Stimulated activated CD8-positive, alpha-beta memory T cell treated with anti-CD3 and anti-CD28 coated beads, Interleukin-2, amount 100 ng/mL, for 48 hours (primary cell): Measurements from ENCODE around the gene TTC27.

Source experiments
- DNase-seq, 2 donors: peaks; one replicate each; pipeline ENCODE4 v3.0.0-alpha.2; 2020; ENCODE audit warnings: low read depth in 2 of 2

The TTC27 gene

DNA sequence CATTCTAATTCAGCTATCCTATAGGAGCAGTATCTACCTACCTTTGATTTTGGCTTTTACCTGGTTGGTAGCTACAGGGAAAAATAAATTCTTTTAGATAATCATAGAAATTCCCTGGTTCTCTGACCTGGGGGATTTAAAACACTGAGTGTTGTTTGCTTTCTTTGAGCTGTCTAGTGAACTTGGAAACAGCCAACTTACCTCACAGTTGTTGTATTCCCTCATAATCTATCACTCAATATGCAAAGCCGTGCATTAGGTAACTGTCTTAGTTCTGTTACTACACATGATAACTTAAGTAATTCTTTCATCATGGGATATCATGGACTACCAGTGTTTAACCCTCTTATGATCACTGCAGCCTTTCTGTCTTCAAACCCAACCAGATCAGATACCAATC is 127.8 kb downstream of the TTC27 start:
- no peak for DNase-seq

DNA sequence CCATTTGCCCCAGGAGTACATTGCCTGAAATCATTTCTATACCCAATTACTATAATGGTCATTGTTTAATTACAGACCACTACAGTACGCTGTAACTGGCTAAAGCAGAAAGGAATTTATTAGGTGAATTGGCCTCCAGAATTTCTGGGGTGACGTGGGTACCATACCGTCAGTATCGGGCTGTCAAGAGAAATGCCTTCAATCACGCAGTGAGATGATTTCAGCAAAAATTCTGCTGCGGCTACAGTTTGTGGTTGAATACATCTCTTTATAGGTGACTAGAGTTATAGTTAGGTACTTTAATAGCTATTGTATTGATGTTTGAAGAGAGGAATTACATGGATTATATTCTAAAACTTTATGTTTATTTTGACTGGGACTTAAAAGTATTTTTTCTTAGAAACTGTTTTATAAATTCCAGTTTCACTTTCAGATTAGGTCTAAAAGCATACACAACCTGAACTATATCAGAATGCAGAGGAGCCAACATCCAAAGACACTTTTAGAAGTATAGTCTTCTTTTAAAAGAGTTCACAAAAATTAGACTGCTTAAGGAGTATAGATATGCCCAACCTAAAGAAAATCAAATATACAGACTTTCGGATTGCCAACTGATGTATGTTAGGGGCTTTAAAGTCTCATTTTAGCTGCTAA is 128.4 kb downstream of the TTC27 start:
- DNase-seq, result no peak

DNA sequence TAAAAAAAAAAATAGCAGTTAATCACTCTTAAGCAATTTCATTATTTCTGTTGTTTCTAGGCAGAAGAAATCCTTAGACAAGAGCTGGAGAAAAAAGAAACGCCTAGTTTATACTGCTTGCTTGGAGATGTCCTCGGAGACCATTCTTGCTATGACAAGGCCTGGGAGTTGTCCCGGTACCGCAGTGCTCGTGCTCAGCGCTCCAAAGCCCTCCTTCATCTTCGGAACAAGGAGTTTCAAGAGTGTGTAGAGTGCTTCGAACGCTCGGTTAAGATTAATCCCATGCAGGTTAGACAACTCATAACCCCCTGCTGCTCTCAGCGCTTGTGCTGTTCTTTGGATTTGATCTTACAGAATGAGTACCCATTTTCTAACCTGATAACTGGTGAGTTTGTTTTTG is 130.4 kb downstream of the TTC27 start:
- no peak for DNase-seq

DNA sequence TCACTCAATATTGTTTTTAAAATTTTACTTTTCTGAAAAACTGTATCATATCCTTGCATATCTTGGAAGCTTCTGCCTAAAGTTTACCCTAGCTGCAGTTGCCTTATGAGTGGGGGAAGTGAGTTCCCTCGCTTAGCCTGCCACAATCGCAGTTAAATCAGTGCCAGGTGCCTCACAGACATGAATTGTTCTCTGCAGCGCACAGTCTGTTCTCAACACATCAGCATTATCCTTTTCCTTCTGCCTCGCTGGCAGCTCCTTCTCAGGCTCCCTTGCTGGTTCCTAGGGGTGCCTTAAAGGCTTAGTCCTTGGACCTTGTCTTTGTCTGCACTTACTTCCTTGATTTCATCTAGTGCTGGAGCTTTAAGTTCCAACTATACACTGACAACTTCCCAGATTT is 132.8 kb downstream of the TTC27 start:
- DNase-seq, result no peak

DNA sequence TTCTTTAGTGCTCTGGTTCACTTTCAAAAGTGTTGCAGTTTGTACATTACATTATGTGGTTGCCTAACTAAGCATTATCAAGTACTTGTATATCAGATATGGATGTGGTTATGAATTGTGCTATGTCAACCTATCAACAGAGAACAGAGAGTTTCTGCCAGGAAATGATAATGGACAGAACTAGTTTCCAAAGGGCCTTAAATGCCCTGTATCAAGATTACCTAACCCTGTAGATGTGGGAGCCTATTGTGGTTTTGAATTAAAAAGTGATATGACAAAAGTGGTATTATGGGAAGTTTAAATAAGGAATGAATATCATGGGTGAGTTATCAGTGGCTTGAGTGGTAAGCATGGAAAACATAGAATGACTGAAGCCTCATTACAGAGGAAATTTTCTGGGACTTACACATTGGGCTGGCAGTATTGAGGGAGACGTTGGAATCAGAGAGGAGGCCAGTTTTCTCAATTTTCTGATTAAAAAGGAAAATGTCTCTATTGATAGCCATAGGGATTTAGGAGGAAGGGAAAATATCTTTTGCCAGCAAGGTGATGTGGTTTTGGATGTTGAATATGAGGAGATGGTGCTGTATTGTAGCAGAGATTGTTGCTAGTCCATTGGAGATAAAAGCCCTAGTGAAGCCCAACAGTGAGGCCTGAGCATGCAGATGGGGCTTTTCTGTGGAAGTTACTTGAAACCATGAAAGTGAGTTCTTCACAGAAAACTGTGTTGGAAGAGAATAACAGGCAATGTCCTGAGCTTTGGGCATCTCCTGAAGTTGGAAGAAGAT is 140.7 kb downstream of the TTC27 start:
- DNase-seq, result no peak

DNA sequence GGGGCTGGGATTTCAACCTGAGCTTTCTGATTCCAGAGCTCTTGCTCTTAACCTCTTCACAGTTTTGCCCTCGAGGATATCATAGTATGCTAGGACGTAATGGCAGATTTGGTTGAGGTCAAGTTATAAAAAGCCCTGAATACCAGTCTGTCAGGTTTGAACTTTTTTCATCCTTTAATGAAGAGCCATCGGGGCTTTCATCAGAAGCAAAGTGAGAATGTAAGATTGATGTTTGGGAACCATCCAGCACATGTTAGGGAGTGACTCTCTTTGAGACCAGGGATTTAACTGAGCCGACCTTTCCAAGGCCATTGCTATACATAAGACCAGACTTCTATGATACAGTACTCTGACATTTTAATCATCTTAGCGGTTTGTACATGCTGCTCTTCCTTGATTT is 142.5 kb downstream of the TTC27 start:
- no peak for DNase-seq

DNA sequence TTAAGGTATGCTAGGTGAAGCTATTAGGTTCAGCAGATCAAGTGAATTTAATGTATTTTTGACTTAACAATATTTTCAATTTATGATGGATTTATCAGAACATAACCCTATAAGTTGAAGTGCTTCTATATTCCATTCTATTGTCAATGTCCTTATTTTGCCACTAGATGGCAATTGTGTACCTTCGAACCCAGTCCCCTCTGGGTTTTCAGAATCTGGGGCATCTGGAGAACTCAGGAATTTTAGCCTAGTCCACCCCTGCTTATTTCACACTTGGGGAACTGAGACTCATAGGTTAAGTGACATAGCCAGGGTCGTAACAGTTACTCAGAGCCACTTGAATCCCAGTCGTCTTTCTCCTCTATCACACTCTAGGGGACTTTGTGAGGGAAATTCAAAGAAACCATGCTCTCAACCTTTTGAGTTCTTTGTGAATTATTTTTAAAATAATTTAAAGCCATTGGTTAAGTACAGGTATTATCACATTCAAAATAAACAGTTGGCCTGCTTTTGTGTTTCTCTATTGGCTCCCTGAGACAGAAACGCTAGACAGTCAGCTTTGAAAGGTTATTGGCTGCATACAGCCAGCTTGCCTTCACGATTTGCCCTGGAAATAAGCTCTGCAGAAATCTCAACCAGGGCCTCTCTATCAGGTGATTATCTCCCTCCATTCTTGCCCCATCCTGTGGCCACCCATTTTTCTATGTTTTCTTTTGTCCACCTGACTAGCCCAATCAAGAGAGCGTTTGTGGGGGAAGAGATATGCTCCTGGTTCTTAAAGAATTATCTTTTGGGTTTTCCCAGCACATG is 145.0 kb downstream of the TTC27 start:
- no peak for DNase-seq

DNA sequence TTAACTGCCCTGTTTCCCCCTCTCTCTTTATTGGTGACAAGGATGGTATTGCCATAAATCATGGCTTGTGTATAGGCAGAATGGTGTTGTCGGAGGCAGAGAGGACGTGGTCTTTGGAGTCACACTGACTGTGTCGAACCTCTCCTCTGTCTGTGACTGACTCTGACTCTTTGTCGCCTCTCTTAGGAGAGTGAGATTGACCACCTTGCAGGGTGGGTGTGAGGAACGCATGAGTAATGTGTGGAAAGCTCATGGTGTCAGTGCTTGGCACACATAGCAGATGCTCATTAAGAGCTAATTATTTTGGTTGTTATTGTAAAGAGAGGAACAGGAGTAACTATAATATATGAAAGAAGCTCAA is 145.6 kb downstream of the TTC27 start:
- no peak for DNase-seq

DNA sequence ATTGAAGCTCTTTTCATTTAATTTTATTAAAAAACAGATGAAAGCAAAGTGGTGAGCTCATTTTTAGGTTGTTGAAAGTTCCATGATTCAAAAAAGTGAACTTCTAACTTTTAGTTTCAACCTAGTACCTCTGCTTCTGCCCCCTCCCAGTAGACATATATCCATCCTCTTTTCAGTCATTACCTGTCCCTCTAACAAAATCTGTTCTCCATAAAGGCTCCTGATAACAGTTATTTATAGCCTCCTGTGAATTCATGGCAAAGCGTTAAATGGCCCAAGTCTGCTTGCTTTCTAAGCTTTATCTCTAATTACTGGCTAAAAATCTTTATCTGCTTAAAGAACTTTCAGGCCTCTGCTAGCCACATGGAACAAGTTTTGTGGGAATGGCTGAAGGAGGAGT is 148.1 kb downstream of the TTC27 start:
- no peak for DNase-seq

DNA sequence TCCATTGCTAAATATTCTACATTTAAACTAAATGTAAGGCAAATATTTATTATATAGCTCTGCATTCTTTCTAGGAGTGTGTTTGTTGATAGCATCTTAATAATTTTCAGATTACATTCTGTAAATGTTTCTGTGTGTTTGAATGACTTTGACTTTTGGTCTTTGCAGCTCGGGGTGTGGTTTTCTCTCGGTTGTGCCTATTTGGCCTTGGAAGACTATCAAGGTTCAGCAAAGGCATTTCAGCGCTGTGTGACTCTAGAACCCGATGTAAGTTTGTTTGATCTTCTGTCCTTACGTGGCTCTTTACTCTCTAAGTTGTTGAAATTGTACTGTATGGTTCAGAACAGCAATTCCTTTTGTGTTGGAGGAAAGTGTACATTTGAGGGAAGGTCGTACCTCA is 149.9 kb downstream of the TTC27 start:
- no peak for DNase-seq

DNA sequence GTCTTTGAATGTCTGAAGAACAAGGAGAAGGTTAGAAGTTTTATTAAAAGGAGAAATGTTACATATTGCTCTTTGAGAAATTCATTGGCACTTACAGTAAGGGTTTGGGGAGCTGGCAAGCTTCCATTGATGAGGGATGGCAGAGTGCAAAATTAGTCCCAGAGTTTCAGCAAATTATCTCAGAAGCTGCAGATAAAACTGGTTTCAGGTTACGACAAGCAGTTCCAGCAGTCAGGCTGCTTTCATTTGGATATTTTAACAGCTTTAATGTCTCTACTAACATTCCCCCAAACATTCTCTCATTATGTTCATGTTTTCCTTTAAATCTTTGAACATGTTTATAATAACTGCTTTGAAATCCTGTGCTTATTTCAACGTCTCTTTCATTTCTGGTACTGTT is 153.1 kb downstream of the TTC27 start:
- no peak for DNase-seq

DNA sequence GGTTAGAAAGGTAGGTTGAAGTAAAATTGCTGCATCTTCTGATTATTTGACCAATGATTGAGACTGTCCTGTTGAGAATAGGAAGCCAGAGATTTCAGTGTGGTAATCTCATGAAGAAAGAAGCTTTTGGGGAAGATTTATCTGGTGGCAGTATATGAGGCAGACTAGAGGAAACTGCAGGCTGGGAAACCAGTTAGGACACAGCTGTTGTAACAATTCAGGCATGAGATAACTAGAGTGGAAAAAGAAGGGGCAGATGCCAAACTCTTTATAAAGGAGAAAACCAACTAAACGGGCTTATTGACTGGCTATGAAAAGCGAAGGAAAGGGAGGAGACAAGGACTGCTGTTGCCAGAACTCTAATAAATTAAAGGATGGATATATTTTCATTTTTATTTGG is 155.6 kb downstream of the TTC27 start:
- no peak for DNase-seq

DNA sequence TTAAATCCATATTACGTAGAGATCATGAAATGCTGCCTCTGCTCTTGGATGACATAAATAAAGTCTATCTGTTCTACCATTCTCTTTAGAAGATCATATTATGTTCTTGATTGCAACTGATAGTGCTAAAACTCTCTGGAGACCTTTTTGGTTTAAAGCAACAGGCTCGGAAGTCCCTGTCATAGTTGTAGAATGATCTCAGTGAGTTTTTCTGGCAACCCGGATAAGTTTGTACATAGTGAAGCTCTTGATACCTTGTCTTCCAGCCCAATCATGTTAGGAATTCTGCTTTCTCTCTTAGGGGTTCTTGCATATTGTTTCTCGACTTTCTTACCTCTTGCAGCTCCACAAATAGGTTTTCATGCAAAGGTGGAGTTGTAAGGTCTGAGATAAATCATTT is 156.1 kb downstream of the TTC27 start:
- DNase-seq, result no peak

DNA sequence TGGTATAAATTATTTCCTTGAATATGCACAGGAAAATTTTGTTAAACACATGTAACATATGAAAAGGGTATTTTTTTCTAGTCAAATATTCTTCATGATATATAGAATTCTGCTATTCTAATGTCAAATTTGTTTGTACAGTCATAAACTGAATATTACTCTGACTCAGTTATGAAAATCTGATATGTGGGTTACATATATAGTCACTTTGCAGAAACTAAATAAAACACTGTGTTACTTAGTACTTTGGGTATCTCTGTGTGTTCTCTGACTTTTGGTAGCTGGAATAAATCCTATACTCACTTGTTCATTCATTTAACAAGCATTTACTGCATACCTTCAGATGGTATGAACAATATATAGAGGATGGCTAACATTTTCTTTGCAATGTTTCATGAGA is 159.4 kb downstream of the TTC27 start:
- no peak for DNase-seq

DNA sequence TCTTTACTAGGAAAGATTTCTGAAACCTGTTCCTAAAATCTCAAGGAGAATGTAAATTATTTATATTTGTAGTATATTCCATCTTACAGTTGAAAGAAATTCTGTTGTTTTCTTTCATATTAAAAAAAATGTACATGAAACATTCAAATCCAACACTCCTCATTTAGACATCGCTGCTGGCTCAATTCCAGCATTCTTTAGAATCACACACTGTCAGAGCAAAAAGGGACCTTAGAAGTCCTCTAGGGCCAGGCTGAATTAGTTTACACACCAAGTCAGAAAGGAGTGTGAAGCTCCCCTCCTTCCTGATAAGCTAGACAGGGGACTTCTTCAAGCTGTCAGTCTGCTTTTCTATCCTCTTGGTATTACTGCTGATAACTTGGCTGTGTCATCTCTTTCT is 160.3 kb downstream of the TTC27 start:
- no peak for DNase-seq

DNA sequence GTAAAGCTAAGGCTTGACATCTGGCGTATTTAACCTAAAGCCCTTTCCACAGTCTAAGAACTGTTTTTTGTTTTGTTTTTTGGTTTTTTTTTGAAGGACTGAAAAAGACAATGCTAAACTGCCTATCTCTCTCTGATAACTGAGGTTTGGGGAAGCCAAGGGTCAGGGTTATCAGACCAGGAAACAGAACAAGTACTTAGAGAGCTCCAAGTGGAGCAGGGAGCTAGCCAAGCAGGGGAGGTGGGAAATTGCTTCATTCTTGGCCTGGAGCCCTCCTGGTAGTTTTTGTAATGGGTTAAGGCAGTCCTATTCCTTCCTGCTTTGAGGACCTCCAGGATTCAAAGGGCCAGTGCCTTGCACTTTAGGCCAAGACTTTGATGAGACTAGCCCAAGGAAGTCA is 164.6 kb downstream of the TTC27 start:
- DNase-seq, result no peak

DNA sequence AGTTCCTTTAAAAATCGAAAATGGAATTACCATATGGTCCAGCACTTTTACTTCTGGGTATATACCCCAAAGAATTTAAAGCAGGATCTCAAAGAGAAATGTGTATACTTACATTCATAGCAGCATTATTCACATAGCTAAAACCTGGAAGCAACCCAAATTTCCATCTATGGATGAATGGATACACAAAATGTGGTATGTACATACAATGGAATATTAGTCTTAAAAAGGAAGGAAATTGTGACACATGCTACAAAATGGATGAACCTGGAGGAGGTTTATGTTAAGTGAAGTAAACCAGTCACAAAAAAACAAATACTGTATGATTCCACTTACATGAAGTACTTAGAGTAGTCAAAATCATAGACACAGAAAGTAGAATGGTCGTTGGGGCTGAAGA is 171.0 kb downstream of the TTC27 start:
- no peak for DNase-seq

DNA sequence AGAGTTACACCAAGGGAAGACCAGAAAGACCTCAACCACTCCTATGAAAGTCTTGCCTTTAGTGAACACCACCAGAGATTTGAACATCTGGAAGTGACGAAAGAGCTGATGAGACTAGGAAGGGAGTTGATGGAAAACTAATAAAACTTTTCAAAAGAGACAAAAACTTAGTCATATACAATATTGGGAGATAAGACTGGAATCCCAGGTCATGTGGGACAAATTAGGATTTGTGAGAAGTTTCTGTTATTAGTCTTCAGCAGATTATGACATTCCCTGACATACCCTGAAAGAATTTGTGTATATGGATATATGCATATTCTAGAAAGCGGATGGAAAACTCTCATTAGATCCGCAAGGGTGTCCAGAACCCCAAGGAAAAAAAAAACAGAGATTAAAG is 173.9 kb downstream of the TTC27 start:
- no peak for DNase-seq

DNA sequence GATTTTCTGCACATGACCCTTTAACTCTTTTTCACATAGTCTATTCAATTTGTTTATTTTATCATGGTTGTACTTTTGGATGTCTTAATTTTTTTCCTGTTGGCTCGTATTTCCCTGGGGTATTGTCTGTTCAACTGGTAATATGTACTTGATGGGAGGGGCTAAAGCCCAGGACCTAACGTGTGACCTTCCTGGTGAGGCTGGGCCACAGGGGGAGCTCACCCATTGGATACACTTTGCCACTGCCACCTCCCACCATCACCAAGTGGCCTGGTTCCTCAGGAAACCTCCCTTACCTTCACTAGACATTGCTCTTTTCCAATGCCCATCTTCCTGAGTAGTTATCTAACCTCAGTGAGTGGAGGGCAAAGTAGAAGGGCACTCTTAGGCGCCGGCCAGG is 175.0 kb downstream of the TTC27 start:
- DNase-seq, result no peak

DNA sequence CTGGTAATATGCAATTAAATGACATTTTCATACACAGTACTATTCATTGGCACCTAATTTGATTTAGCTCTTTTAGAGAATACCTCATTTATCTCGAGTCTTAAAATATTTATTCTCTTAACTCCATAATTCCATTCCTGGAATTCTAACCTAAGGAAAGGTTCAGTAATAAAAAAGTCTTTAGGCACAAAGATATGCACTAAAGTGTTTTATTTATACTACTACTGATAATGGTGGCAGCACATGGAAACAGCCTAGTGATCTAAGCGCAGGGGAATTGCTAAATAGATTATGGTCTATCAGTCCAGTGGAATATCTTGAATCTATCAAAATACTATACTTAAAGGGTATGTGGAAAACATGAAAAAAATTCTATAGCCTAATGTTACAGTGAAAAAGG is 176.4 kb downstream of the TTC27 start:
- DNase-seq, result no peak

DNA sequence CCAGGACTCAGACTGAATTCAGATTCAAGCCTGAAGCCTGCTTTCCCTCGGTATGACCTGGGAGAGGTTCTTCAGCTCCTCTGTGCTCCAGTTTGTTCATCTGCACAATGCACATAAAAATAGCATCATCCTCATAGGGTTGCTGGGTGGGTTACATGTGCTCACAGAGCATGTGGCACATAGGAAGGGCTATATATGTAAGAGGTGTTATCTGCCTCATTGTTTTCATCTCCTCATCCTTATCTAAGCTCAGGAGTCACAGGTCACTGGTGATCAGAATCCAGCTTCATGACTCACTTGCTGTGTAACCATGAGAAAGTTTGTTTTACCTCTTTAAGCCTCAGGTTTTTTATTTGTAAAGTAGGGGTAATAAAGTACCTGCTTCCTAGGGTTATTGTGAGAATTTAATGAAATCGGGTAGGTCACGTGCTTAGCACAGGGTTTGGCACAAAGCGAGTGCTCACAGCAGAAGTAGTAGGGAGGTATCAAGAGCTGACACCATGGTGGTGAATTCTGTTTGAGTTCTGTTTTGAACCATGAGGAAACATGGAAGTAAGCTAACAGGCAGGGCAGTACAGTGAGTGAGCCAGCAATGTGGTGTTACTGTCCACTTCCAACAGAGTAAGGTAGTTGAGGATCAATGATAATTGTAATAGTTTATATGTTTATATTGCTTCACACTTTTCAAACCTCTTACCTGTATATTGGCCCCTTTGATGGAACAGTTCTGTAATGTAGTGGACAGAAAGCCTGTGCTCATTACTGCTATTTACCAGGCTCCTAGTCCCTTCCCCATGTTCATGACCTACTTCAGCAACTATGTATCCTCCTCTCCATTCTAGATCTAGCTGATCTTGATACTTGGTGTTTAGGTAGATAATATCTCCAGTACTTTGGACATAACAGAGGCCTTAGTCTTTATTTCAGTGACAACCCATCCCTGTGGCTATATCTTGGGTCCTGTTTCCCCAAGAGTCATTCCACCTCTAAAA is 177.6 kb downstream of the TTC27 start:
- no peak for DNase-seq

DNA sequence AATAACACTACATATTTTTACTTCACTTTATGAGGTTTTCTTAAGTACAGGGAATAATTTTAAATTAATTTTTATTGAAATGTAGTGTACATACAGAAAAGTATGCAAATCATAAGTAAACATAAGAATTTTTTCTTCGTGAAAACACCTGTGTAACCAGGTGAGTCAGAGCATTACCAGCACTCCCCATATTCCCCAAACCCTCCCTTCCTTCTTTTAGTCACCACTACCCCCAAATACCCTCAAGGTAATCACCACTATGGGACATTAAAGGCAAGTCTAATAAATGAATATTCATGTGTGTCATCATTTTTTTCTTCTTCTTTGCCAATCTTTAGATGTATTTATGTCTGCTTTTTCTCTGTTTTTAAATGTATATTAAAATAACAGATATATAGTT is 179.0 kb downstream of the TTC27 start:
- DNase-seq, result no peak
